Activated CD8-positive, alpha-beta T cell treated with anti-CD3 and anti-CD28 coated beads for 36 hours (primary cell): ENCODE results near the gene UBQLN3. TPM values are rescaled to one million over a fixed set of nuclear protein-coding genes. Genes with fewer than 3 reads are reported as not detected.

ENCODE experiments used
- ATAC-seq: fragments of 200-7000 bp; cut with Tn5 transposase; one replicate; pipeline ENCODE4 v1.10.0; 2021; ENCODE audit warnings: mild to moderate bottlenecking, moderate library complexity
- CTCF ChIA-PET: fragments of 350-600 bp; sonication (Branson Sonifier 250); formaldehyde crosslinking; loops from one replicate; lab custom pipeline; 2021; ENCODE audit warnings: antibody characterized with exemption; lab: Charles Lee
- POLR2A ChIA-PET: fragments of 350-600 bp; sonication (Branson Sonifier 250); formaldehyde crosslinking; loops from one replicate; lab custom pipeline; 2021; ENCODE audit warnings: antibody characterized with exemption; lab: Charles Lee
- DNase-seq: peaks from one replicate; pipeline ENCODE4 v3.0.0-alpha.2; 2020
- H3K27ac Mint-ChIP-seq: one replicate; pipeline ENCODE4 v1.8.0; 2021; ENCODE audit warnings: mild to moderate bottlenecking, mixed read lengths
- H3K27me3 Mint-ChIP-seq: one replicate; pipeline ENCODE4 v1.8.0; 2021; ENCODE audit warnings: mixed read lengths
- H3K36me3 Mint-ChIP-seq: one replicate; pipeline ENCODE4 v1.8.0; 2021; ENCODE audit warnings: low read depth, mixed read lengths
- H3K4me1 Mint-ChIP-seq: one replicate; pipeline ENCODE4 v1.8.0; 2021; ENCODE audit warnings: low read depth, mixed read lengths
- H3K4me3 Mint-ChIP-seq: one replicate; pipeline ENCODE4 v1.8.0; 2021; ENCODE audit warnings: mild to moderate bottlenecking, moderate library complexity, mixed read lengths
- H3K9me3 Mint-ChIP-seq: one replicate; pipeline ENCODE4 v1.8.0; 2021; ENCODE audit warnings: mixed read lengths
- intact Hi-C: fragments of 100-400 bp; cut with micrococcal nuclease; formaldehyde crosslinking; loops from one replicate; pipeline ENCODE4 v1.10.0; 2022
- total RNA-seq, 2 experiments: library from RNA; stranded (reverse); gene quantifications; one replicate each; pipeline ENCODE4 v1.2.3, GENCODE V29; 2021
- TF ChIP-seq, protein P1 (sequence below): fragments of 200-600 bp; IDR thresholded peaks from one replicate; pipeline ENCODE4 v1.8.0; 2022; ENCODE audit warnings: antibody characterized with exemption, mild to moderate bottlenecking

The UBQLN3 gene
- total RNA-seq, 2 experiments from 2014 or later, result not detected

DNA sequence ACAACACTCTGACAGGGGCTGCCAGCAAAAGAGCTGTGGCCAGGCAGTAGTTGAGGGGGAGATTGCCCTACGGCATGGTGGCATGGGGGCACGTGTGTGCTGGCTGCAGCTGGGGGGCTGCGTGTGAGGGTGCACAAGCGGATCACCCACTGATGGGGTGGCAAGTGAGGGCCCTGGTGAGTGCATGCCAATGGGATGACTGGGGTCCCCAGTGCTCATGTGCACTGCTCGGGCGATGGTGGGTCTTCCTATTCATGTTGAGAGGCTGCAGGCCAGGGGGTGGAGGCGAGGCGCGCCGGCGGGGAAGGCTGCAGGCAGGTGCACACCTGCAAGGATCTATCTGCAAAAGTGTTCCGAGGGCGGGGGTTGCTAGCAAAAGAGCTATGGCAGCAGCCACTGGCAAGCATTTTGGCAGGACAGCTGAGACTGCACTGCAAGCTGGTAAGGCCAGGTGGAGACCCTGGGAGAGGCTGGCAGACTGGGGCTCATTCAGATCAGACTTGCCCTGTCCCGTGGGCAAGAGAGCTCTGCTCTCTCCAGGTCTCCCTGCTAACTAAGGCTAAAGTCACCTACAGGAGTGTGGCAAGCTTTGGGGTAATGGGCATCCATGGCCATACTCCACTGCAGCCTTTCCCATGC lies 48.7 kb downstream of the UBQLN3 start:
- ATAC-seq, result no peak
- H3K4me3 Mint-ChIP-seq, result no peak overlapping the region
- TF ChIP-seq, protein P1, sequence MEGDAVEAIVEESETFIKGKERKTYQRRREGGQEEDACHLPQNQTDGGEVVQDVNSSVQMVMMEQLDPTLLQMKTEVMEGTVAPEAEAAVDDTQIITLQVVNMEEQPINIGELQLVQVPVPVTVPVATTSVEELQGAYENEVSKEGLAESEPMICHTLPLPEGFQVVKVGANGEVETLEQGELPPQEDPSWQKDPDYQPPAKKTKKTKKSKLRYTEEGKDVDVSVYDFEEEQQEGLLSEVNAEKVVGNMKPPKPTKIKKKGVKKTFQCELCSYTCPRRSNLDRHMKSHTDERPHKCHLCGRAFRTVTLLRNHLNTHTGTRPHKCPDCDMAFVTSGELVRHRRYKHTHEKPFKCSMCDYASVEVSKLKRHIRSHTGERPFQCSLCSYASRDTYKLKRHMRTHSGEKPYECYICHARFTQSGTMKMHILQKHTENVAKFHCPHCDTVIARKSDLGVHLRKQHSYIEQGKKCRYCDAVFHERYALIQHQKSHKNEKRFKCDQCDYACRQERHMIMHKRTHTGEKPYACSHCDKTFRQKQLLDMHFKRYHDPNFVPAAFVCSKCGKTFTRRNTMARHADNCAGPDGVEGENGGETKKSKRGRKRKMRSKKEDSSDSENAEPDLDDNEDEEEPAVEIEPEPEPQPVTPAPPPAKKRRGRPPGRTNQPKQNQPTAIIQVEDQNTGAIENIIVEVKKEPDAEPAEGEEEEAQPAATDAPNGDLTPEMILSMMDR, result no peak
- intact Hi-C loops, result no loop called here
- no peak overlapping the region for H3K27ac Mint-ChIP-seq
- H3K36me3 Mint-ChIP-seq, result no peaks in the 10 kb centered on the region
- ChIA-PET CTCF (interaction anchor here (0.6 kb wide), 1 partner anchor 825 kb away, joined by 4 read pairs; no protein-coding TSS in a partner anchor), POLR2A (no interaction called here)
- no peaks in the 10 kb centered on the region for H3K27me3 Mint-ChIP-seq
- H3K4me1 Mint-ChIP-seq, result no peaks in the 10 kb centered on the region
- H3K9me3 Mint-ChIP-seq, result no peaks in the 10 kb centered on the region
- no peak for DNase-seq

Other genes starting within 250 kb of the UBQLN3 start
- gene HBE1, start 240.0 kb downstream of the UBQLN3 start, total RNA-seq, result not detected
- not detected for gene OR51B4, start 208.0 kb downstream of the UBQLN3 start, total RNA-seq
- gene OR51B2, start 185.7 kb downstream of the UBQLN3 start, total RNA-seq, result not detected
- not detected for gene OR51B5, start 166.4 kb downstream of the UBQLN3 start, total RNA-seq
- gene OR51B6, start 158.4 kb downstream of the UBQLN3 start, total RNA-seq, result not detected
- gene OR51M1, start 126.1 kb downstream of the UBQLN3 start, total RNA-seq, result not detected
- gene OR51Q1, start 87.8 kb downstream of the UBQLN3 start, total RNA-seq, result not detected
- not detected for gene OR51I1, start 68.4 kb downstream of the UBQLN3 start, total RNA-seq
- not detected for gene OR51I2, start 60.6 kb downstream of the UBQLN3 start, total RNA-seq
- gene OR52D1, start 21.3 kb downstream of the UBQLN3 start, total RNA-seq, result not detected
- under 1 TPM in 1 of 2 experiments, not detected in 1; 0.25 TPM for gene UBQLNL, start 6.7 kb upstream of the UBQLN3 start, total RNA-seq
- gene OR52H1, start 38.6 kb upstream of the UBQLN3 start, total RNA-seq, result not detected
- not detected for gene OR52B6, start 70.9 kb upstream of the UBQLN3 start, total RNA-seq
- under 1 TPM; 0.32 to 0.47 TPM for gene TRIM6, start 86.7 kb upstream of the UBQLN3 start, total RNA-seq
- gene TRIM34, start 115.0 kb upstream of the UBQLN3 start, total RNA-seq, result 1 to 10 TPM; 8.5 to 9.3 TPM
- 10 to 100 TPM; 21.5 TPM for gene TRIM5, start 175.1 kb upstream of the UBQLN3 start, total RNA-seq
- gene TRIM22, start 179.8 kb upstream of the UBQLN3 start, total RNA-seq, result 100 to 1,000 TPM; 138 to 149 TPM
- under 1 TPM in 1 of 2 experiments, not detected in 1; 0.25 TPM for gene OR56B1, start 226.5 kb upstream of the UBQLN3 start, total RNA-seq
- 1 to 10 TPM in 1 of 2 experiments, under 1 TPM in 1; 0.47 to 1.1 TPM for gene OR52N4, start 244.3 kb upstream of the UBQLN3 start, total RNA-seq